CD14-positive monocyte (primary cell): ENCODE results near the gene EP400. TPM values are rescaled to one million over a fixed set of nuclear protein-coding genes. Genes with fewer than 3 reads are reported as not detected.

Experiments used
- DNase-seq, 3 donors: peaks; one replicate each; pipeline ENCODE4 v3.0.0-alpha.2; 2011 to 2022
- H2AFZ ChIP-seq: 2 replicates; pipeline ENCODE4 v1.6.0; 2012; ENCODE audit warnings: mild to moderate bottlenecking, low read depth, low read length, inconsistent platforms; ENCODE audit not compliant: insufficient read depth, poor library complexity, severe bottlenecking
- H3K27ac ChIP-seq, 2 donors: 1 replicate in 1 of 2; 2 replicates in 1 of 2; pipeline ENCODE4 v1.5.1; 2012 to 2013; ENCODE audit warnings: low read length in 2 of 2, control low read depth in 1 of 2, inconsistent platforms in 1 of 2, low read depth in 1 of 2, mild to moderate bottlenecking in 1 of 2
- H3K27me3 ChIP-seq, 2 donors: one replicate each; pipeline versions ENCODE4 v1.6.0 to v1.6.1; 2011 to 2013; ENCODE audit warnings: low read length in 2 of 2; ENCODE audit not compliant: control insufficient read depth in 2 of 2, insufficient read depth in 2 of 2
- H3K36me3 ChIP-seq, 2 donors: replicated peaks in 1 of 2; 1 replicate in 1 of 2; 2 replicates in 1 of 2; pipeline versions ENCODE4 v1.5.1 to v1.6.1; 2012 to 2013; ENCODE audit warnings: low read length in 2 of 2, control low read depth in 1 of 2, inconsistent platforms in 1 of 2, mild to moderate bottlenecking in 1 of 2; ENCODE audit not compliant: insufficient read depth in 2 of 2, control insufficient read depth in 1 of 2
- H3K4me1 ChIP-seq, 2 donors: 1 replicate in 1 of 2; 2 replicates in 1 of 2; pipeline versions ENCODE4 v1.5.1 to v1.6.1; 2012 to 2013; ENCODE audit warnings: low read length in 2 of 2, control low read depth in 1 of 2, inconsistent platforms in 1 of 2, mild to moderate bottlenecking in 1 of 2, moderate library complexity in 1 of 2; ENCODE audit not compliant: insufficient read depth in 2 of 2, control insufficient read depth in 1 of 2
- H3K4me2 ChIP-seq: replicated peaks from 2 replicates; pipeline ENCODE3; 2012; ENCODE audit warnings: low read length, moderate library complexity, mild to moderate bottlenecking; ENCODE audit not compliant: poor library complexity, severe bottlenecking; ENCODE audit errors: extremely low read depth
- H3K4me3 ChIP-seq, 3 experiments: fragments of 200-600 bp in 1 of 3; sonication (generic) in 1 of 3; replicated peaks in 1 of 3; 1 replicate in 2 of 3; 2 replicates in 1 of 3; pipeline ENCODE4 v1.5.1; 2011 to 2013; ENCODE audit warnings: low read length in 3 of 3, mild to moderate bottlenecking in 3 of 3, control low read depth in 2 of 3, low read depth in 2 of 3, inconsistent platforms in 1 of 3, moderate library complexity in 1 of 3
- H3K79me2 ChIP-seq: 2 replicates; pipeline ENCODE4 v1.6.0; 2012; ENCODE audit warnings: mild to moderate bottlenecking, control low read depth, inconsistent platforms, low read length, moderate library complexity; ENCODE audit not compliant: insufficient read depth
- H3K9ac ChIP-seq: 2 replicates; pipeline ENCODE4 v1.6.0; 2017; ENCODE audit warnings: low read length, mild to moderate bottlenecking; ENCODE audit not compliant: insufficient read depth, poor library complexity, severe bottlenecking
- H3K9me3 ChIP-seq, 2 donors: replicated peaks in 1 of 2; 1 replicate in 1 of 2; 2 replicates in 1 of 2; pipeline versions ENCODE4 v1.5.1 to v1.6.1; 2012 to 2013; ENCODE audit warnings: low read length in 2 of 2, control low read depth in 1 of 2; ENCODE audit not compliant: control insufficient read depth in 1 of 2, insufficient read depth in 1 of 2
- H4K20me1 ChIP-seq: 2 replicates; pipeline ENCODE4 v1.6.0; 2012; ENCODE audit warnings: mild to moderate bottlenecking, low read length, control low read depth, moderate library complexity; ENCODE audit not compliant: insufficient read depth
- H3K27ac Mint-ChIP-seq, 7 donors: one replicate each; pipeline ENCODE4 v1.8.0; 2020; ENCODE audit warnings: mild to moderate bottlenecking in 7 of 7, mixed read lengths in 7 of 7, moderate library complexity in 6 of 7, inconsistent platforms in 2 of 7
- H3K27me3 Mint-ChIP-seq, 3 donors: one replicate each; pipeline ENCODE4 v1.8.0; 2021 to 2022; ENCODE audit warnings: low read depth in 3 of 3, mild to moderate bottlenecking in 3 of 3, mixed read lengths in 3 of 3, moderate library complexity in 3 of 3, inconsistent platforms in 1 of 3
- H3K36me3 Mint-ChIP-seq, 2 donors: one replicate each; pipeline ENCODE4 v1.8.0; 2020; ENCODE audit warnings: mixed read lengths in 2 of 2, inconsistent platforms in 1 of 2, mild to moderate bottlenecking in 1 of 2
- H3K4me1 Mint-ChIP-seq: one replicate; pipeline ENCODE4 v1.8.0; 2020; ENCODE audit warnings: mild to moderate bottlenecking, mixed read lengths
- H3K4me3 Mint-ChIP-seq, 2 donors: one replicate each; pipeline ENCODE4 v1.8.0; 2020; ENCODE audit warnings: mild to moderate bottlenecking in 2 of 2, mixed read lengths in 2 of 2, moderate library complexity in 1 of 2
- H3K9me3 Mint-ChIP-seq, 7 donors: one replicate each; pipeline ENCODE4 v1.8.0; 2020 to 2022; ENCODE audit warnings: mixed read lengths in 7 of 7, mild to moderate bottlenecking in 6 of 7, moderate library complexity in 6 of 7, inconsistent platforms in 2 of 7
- CTCF ChIP-seq: fragments of 200-600 bp; IDR thresholded peaks from one replicate; pipeline ENCODE4 v1.8.0; 2022; ENCODE audit warnings: antibody characterized with exemption, mild to moderate bottlenecking
- WGBS: methylation state at CpG from one replicate; pipeline ENCODE4 v1.1.5; 2013; ENCODE audit warnings: missing lambda C conversion rate; ENCODE audit not compliant: insufficient coverage; 5-methylcytosine and 5-hydroxymethylcytosine counted together
- intact Hi-C, 2 donors: fragments of 100-400 bp; cut with micrococcal nuclease; formaldehyde crosslinking; loops; one replicate each; pipeline versions ENCODE4 v1.15.0 to v1.15.1; 2023
- polyA plus RNA-seq, 3 donors: library from polyadenylated mRNA; depleted of rRNA in 1 of 3; unstranded in 2 of 3; stranded (reverse) in 1 of 3; fragments of 300-500 nt in 2 of 3; fragments of >200 nt in 1 of 3; fragmentation: Illumina TruSeq in 2 of 3; gene quantifications; 1 replicate in 2 of 3; 2 replicates in 1 of 3; pipeline ENCODE4 v1.2.3, GENCODE V29; 2012 to 2021
- small RNA-seq: library from RNA; depleted of rRNA; stranded (forward); fragments of <200 nt; gene quantifications from one replicate; pipeline ENCODE3, GENCODE V24; 2012; ENCODE audit warnings: low read depth; ENCODE audit not compliant: insufficient read length

The EP400 gene
- polyA plus RNA-seq, 3 donors, result 0.65 to 12.1 (median 0.81) TPM

GRCh38 chr12:132130690-132131089, 180.9 kb downstream of the EP400 start:
- Histone ChIP-seq H4K20me1 (no peaks in the 10 kb centered on the region), H3K27me3 (no peaks in the 10 kb centered on the region), H3K4me2 (no peak overlapping the region), H3K4me1 (no peaks in the 10 kb centered on the region), H3K27ac (no peak overlapping the region), H3K9me3 (no peaks in the 10 kb centered on the region), H3K79me2 (no peaks in the 10 kb centered on the region), H3K9ac (no peak overlapping the region), H2AFZ (no peak overlapping the region), H3K4me3 (no peak overlapping the region), H3K36me3 (peaks cover 18 to 24% of the 10 kb centered on the region in 2 donors)
- intact Hi-C loops, result no loop called here
- TF ChIP-seq CTCF, result no peak
- Mint-ChIP-seq H3K36me3 (peaks cover 25 to 29% of the 10 kb centered on the region in 2 donors), H3K4me3 (no peak overlapping the region), H3K9me3 (peaks cover 1 to 8% (median 2%) of the 10 kb centered on the region in 7 donors), H3K27me3 (peaks cover 0 to 5% (median 0%) of the 10 kb centered on the region in 3 donors), H3K27ac (no peak overlapping the region), H3K4me1 (no peaks in the 10 kb centered on the region)
- WGBS, result 97% methylated on average over 11 of the region's 14 CpGs
- DNase-seq, result no peak

Small RNAs within 50 kb of the gene (small RNA-seq; reads per million reads assigned to genes)
- gene AC131009.3, result not detected
- not detected for gene AC137590.2
- gene SNORA49, result 613 reads per million, percentile 99 among the genes with 10 or more reads in this experiment

Other genes with a start within 250 kb of the EP400 start
- gene SFSWAP, start 238.9 kb upstream of the EP400 start, polyA plus RNA-seq, result 10 to 100 TPM in 2 of 3 donors, 1 to 10 TPM in 1; 7.3 to 33.0 (median 10.7) TPM
- gene MMP17, start 121.5 kb upstream of the EP400 start, polyA plus RNA-seq, result 10 to 100 TPM in 1 of 3 donors, 1 to 10 TPM in 2; 2.8 to 78.3 (median 3.0) TPM
- 10 to 100 TPM in 1 of 3 donors, 1 to 10 TPM in 2; 1.0 to 75.1 (median 1.3) TPM for gene ULK1, start 55.3 kb upstream of the EP400 start, polyA plus RNA-seq
- gene PUS1, start 20.7 kb upstream of the EP400 start, polyA plus RNA-seq, result 10 to 100 TPM in 1 of 3 donors, 1 to 10 TPM in 2; 5.1 to 30.9 (median 6.9) TPM
- 10 to 100 TPM in 1 of 3 donors, 1 to 10 TPM in 2; 1.7 to 24.9 (median 2.7) TPM for gene DDX51, start 194.4 kb downstream of the EP400 start, polyA plus RNA-seq
- 10 to 100 TPM in 2 of 3 donors, 1 to 10 TPM in 1; 7.3 to 18.0 (median 17.9) TPM for gene NOC4L, start 194.5 kb downstream of the EP400 start, polyA plus RNA-seq